PFSK-1 (cell line): ENCODE measurements around the gene PLEKHH1.

Experiments used
- FOXP2 ChIP-seq: optimal IDR thresholded peaks from 2 replicates; pipeline ENCODE3; 2011; ENCODE audit warnings: borderline replicate concordance, control low read depth, inconsistent platforms; ENCODE audit not compliant: insufficient read depth; ENCODE audit errors: extremely low read length, extremely low read depth
- POLR2AphosphoS5 ChIP-seq: IDR thresholded peaks from 2 replicates; pipeline ENCODE4 v1.6.1; 2012; ENCODE audit warnings: low read depth, mild to moderate bottlenecking, control low read depth, low read length, moderate library complexity
- REST ChIP-seq, 2 experiments: IDR thresholded peaks; 2 replicates each; pipeline versions ENCODE4 v1.6.1 to v1.8.0; 2011 to 2012; ENCODE audit warnings: low read depth in 2 of 2, low read length in 2 of 2, control low read depth in 1 of 2, inconsistent platforms in 1 of 2, mild to moderate bottlenecking in 1 of 2, moderate library complexity in 1 of 2; ENCODE audit not compliant: insufficient read depth in 1 of 2
- SIN3A ChIP-seq: IDR thresholded peaks from 2 replicates; pipeline ENCODE4 v1.6.1; 2012; ENCODE audit warnings: mild to moderate bottlenecking, low read length, moderate library complexity, borderline replicate concordance; ENCODE audit not compliant: insufficient read depth
- TAF1 ChIP-seq: IDR thresholded peaks from 2 replicates; pipeline ENCODE4 v1.6.1; 2012; ENCODE audit warnings: low read length, control low read depth, borderline replicate concordance; ENCODE audit not compliant: insufficient read depth

GRCh38 chr14:67562776-67563150 lies 29.7 kb downstream of the PLEKHH1 start:
- TF ChIP-seq REST (IDR thresholded peaks at IDR 0.05; ENCODE audit: insufficient read depth in 1 of 2, low read depth in 2 of 2, low read length in 2 of 2) (no peak), TAF1 (no peak), POLR2AphosphoS5 (no peak), SIN3A (no peak), FOXP2 (no peak)
